Upper lobe of right lung (tissue), 1 donor: ENCODE data around the gene FOXP3. TPM values are rescaled to one million over a fixed set of nuclear protein-coding genes. Genes with fewer than 3 reads are reported as not detected.
A peak's percentile ranks its signal among the peaks of the same experiment; 100 is the strongest.

Experiments
- ATAC-seq: fragments of 200-7000 bp; cut with Tn5 transposase; one replicate; pipeline ENCODE4 v1.9.1; 2020; ENCODE audit warnings: mild to moderate bottlenecking, moderate library complexity
- DNase-seq: peaks from one replicate; pipeline ENCODE4 v3.0.0-alpha.2; 2020
- H3K27ac ChIP-seq: fragments of 200-600 bp; one replicate; pipeline ENCODE4 v1.8.0; 2022
- H3K27me3 ChIP-seq: fragments of 200-600 bp; one replicate; pipeline ENCODE4 v1.8.0; 2022; ENCODE audit warnings: mild to moderate bottlenecking
- H3K36me3 ChIP-seq: fragments of 200-600 bp; one replicate; pipeline ENCODE4 v1.8.0; 2022
- H3K4me1 ChIP-seq: fragments of 200-600 bp; one replicate; pipeline ENCODE4 v1.8.0; 2022
- H3K4me3 ChIP-seq: fragments of 200-600 bp; one replicate; pipeline ENCODE4 v1.8.0; 2022; ENCODE audit warnings: mild to moderate bottlenecking
- H3K9me3 ChIP-seq: fragments of 200-600 bp; one replicate; pipeline ENCODE4 v1.8.0; 2022
- intact Hi-C: fragments of 100-400 bp; cut with DNase I; formaldehyde crosslinking; loops from one replicate; pipeline ENCODE4 v1.11.0; 2022
- total RNA-seq: library from RNA; stranded (reverse); fragmentation: NEBNext Ultra II Directional; extraction: Animal tissue kit (Norgen Biotek cat#: 25700); gene quantifications from one replicate; pipeline ENCODE4 v1.2.1, GENCODE V29; 2021
- TF ChIP-seq, protein P1 (sequence below): fragments of 200-600 bp; IDR thresholded peaks from one replicate; pipeline ENCODE4 v1.8.0; 2022; ENCODE audit warnings: antibody characterized with exemption
- donor health status: DM: no; HTN: yes; CAD: no; lungs with severe emphysema.

Gene FOXP3
- total RNA-seq, 1 donor from 2014 or later: 0.35 TPM

DNA sequence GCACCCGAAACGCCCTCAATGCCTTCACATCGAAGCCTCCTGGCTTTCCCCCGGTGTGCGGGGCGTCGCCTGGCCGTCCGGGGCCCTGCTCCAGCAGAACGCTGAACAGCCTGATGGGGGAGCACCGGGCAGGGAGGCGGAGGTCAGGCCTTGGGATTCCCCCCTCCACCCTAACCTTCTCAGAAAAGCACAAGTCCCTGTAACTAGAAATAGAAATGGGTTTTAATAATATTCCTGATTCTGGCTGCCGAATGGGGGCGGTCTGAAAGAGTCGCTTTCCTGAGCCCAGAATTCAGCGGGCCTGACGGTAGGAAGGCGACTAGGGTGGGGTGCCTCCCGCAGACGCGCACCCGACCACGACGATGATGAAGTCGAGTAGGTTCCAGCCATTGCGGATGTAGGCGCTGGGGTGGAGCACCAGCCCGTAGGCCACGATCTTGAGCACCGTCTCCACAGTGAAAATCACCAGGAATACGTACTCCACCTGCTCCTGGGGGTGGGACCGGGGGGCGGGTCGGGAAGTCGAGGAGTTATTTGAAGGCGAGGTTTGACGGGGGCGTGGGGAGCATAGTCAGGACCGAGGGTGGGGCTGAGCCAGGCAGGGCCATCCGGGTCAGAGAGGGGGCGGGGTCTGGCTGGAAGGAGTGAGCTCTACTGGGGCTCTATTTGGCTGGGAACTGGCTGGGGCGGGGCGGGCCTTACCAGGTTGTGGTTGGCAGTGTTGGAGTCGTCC is 33.8 kb downstream of the FOXP3 start:
- TF ChIP-seq, protein P1, sequence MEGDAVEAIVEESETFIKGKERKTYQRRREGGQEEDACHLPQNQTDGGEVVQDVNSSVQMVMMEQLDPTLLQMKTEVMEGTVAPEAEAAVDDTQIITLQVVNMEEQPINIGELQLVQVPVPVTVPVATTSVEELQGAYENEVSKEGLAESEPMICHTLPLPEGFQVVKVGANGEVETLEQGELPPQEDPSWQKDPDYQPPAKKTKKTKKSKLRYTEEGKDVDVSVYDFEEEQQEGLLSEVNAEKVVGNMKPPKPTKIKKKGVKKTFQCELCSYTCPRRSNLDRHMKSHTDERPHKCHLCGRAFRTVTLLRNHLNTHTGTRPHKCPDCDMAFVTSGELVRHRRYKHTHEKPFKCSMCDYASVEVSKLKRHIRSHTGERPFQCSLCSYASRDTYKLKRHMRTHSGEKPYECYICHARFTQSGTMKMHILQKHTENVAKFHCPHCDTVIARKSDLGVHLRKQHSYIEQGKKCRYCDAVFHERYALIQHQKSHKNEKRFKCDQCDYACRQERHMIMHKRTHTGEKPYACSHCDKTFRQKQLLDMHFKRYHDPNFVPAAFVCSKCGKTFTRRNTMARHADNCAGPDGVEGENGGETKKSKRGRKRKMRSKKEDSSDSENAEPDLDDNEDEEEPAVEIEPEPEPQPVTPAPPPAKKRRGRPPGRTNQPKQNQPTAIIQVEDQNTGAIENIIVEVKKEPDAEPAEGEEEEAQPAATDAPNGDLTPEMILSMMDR: peak; percentile 12
- H3K4me3 ChIP-seq: peak overlapping the region; percentile 43
- no peaks in the 10 kb centered on the region for H3K9me3 ChIP-seq
- ATAC-seq (peak; percentile 92), DNase-seq (peak; percentile 94)
- H3K27ac ChIP-seq: peak overlapping the region; percentile 77
- H3K27me3 ChIP-seq: no peaks in the 10 kb centered on the region
- no peaks in the 10 kb centered on the region for H3K4me1 ChIP-seq
- H3K36me3 ChIP-seq: no peaks in the 10 kb centered on the region
- intact Hi-C loops: no loop called here

DNA sequence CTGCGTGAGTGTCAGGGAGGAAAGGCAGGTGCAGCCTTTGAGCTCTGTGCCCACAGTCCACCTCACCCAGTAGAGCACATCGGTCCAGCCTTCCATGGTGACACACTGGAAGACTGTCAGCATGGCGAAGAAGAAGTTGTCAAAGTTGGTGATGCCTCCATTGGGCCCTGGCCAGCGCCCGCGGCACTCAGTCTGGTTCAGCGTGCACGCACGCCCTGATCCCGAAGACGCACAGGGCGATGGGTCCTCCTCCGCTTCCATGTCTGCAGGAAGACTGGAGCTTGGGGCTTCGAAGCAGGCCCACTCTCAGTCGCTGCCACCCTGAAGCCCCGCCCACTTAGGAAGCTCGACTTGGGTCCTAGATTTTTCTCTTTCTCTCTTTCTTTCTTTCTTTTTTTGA is 36.3 kb downstream of the FOXP3 start:
- intact Hi-C loops: no loop called here
- Histone ChIP-seq H3K4me3 (no peak overlapping the region), H3K4me1 (no peaks in the 10 kb centered on the region), H3K27ac (no peak overlapping the region), H3K36me3 (no peaks in the 10 kb centered on the region), H3K27me3 (no peaks in the 10 kb centered on the region), H3K9me3 (no peaks in the 10 kb centered on the region)
- DNase-seq: no peak
- ATAC-seq: no peak
- TF ChIP-seq, protein P1: no peak

DNA sequence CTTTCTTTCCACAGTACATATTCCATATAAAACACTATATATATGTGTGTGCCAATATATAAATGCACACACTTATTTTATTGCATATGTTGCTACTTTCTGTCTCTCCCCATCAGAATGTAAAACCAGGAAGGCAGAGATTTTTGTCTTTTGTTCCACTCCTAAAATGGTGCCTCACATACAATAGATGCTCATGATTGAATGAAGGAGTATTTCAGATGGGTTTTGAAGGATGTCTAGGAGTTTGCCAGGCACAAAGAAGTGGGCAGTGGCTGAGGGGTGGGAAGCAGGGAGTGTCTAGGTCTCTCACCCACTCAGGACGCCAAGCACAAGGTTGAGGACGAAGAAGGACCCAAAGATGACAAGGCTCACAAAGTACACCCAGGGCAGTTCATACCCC is 36.8 kb downstream of the FOXP3 start:
- Histone ChIP-seq H3K36me3 (no peaks in the 10 kb centered on the region), H3K27ac (no peak overlapping the region), H3K9me3 (no peaks in the 10 kb centered on the region), H3K4me1 (no peaks in the 10 kb centered on the region), H3K27me3 (no peaks in the 10 kb centered on the region), H3K4me3 (no peak overlapping the region)
- DNase-seq: no peak
- TF ChIP-seq, protein P1: no peak
- intact Hi-C loops: no loop called here
- no peak for ATAC-seq

DNA sequence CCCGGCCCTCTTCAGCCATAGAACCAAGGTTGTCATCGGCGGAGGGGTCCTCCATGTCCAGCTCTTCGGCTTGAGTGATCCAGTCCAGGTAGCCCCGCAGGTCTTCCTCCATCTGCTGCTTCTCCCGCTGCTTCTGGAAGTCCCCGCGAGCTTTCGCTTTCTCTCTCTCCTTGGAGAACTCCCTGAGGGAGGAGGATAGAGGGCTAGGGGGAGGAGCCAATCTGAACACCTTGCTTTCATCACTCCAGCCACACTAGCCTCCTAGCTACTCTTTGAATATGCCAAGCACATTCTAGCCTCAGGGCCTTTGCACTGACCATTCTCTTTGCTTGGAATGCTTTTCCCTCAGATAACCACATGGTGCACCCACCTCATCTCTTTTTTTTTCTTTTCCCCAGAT is 37.6 kb downstream of the FOXP3 start:
- Histone ChIP-seq H3K27ac (no peak overlapping the region), H3K4me1 (no peaks in the 10 kb centered on the region), H3K27me3 (no peaks in the 10 kb centered on the region), H3K4me3 (no peak overlapping the region), H3K36me3 (no peaks in the 10 kb centered on the region), H3K9me3 (no peaks in the 10 kb centered on the region)
- TF ChIP-seq, protein P1: no peak
- ATAC-seq (no peak), DNase-seq (no peak)
- intact Hi-C loops: no loop called here

DNA sequence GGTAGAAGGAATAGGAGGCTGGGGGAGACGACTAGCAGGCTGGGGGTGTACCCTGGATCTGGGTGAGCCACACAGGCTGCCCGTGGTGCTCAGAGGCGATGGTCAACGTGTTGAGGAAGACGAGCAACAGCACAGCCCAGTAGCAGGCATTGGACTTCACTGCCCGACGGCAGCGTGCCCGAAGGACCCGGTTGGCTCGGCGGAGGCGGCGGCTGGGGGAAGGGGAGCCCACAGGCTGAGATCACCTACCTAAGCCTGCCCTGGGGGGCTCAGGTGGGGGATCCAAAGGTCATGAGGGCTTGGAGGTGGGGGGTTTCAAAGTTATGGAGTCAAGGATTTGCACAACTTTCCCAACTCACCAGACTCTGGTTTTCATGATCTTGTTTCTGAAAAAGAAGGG is 38.7 kb downstream of the FOXP3 start:
- H3K27ac ChIP-seq: no peak overlapping the region
- DNase-seq: no peak
- H3K4me1 ChIP-seq: no peaks in the 10 kb centered on the region
- H3K9me3 ChIP-seq: no peaks in the 10 kb centered on the region
- no peak overlapping the region for H3K4me3 ChIP-seq
- no peaks in the 10 kb centered on the region for H3K36me3 ChIP-seq
- intact Hi-C loops: no loop called here
- no peak for ATAC-seq
- H3K27me3 ChIP-seq: no peaks in the 10 kb centered on the region
- TF ChIP-seq, protein P1: no peak

DNA sequence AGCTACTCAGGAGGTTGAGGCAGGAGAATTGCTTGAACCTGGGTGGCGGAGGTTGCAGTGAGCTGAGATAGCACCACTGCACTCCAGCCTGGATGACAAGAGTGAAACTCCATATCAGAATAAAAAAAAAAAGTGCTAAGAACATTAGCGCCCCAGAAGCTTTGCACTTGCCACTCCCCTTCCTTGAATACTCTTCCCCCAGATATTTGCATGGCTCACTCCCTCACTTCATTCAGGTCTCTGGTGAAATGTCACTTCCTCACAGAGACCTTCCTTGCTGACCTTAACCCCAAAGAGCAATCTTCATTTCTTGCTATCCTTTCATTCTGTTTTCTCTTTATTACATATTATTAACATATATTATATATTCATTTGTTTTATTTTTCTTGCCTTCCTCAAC is 42.6 kb downstream of the FOXP3 start:
- intact Hi-C loops: no loop called here
- Histone ChIP-seq H3K36me3 (no peaks in the 10 kb centered on the region), H3K27ac (no peak overlapping the region), H3K4me3 (no peak overlapping the region), H3K4me1 (no peaks in the 10 kb centered on the region), H3K27me3 (no peaks in the 10 kb centered on the region), H3K9me3 (no peaks in the 10 kb centered on the region)
- DNase-seq (no peak), ATAC-seq (no peak)
- TF ChIP-seq, protein P1: no peak
